A549 treated with AZD2906 at 1 μM for 4 hours (cell line): ENCODE measurements around the gene RPL14. TPM values are rescaled to one million over a fixed set of nuclear protein-coding genes. Genes with fewer than 3 reads are reported as not detected.

Source experiments
- total RNA-seq: library from RNA; stranded (reverse); fragments of 200-300 nt; extraction: Qiagen RNA extraction; gene quantifications from 5 replicates; pipeline ENCODE4 v1.2.3, GENCODE V29; 2022

The RPL14 gene
- 682 to 770 TPM (median 732 TPM) in 5 replicates for total RNA-seq

DNA sequence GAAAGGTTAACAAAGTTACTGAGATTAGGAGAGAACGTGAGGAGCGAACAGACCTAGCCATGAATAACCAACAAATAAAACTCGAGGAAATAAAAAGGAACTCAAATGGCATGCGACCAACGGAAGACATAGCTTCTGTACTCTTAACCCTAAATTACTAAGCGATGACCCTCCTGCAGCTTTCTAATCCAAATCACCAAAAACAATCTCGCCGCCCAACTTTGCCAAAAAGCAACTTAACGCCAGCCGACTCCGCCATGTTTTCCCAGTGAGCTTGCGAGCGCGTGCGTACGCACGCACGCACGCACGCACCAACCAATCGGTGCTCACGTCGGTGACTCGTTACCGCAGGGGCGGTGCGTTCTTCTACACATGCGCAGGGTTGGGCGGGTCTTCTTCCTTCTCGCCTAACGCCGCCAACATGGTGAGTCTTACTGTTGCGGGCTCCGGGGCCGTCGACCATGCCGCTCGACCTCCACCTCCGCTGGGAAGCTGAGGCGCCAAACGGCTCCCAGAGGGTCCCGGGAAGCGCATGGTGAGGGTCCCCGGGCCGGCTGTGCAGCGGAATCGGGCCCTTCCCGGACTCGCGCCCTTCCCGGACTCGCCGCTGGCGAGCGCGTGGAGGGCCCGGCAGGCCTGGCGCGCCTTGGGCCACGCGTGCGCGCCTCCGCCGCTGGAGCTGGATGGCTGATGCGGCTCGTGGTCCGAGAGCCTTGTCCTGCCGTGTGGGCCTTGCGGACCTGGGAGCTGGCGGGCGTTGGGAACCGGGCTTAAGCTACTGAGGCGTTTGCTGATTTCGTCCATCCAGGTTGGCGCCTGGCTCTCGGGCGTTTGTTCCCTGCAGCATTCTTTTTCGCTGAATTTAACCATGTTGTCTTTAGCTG, at the start of gene RPL14:
Gene RPL14 (plus strand): TSS at position 400 of the 884 bp plus-strand sequence. CDS start 133 bp downstream, at position 533.

DNA sequence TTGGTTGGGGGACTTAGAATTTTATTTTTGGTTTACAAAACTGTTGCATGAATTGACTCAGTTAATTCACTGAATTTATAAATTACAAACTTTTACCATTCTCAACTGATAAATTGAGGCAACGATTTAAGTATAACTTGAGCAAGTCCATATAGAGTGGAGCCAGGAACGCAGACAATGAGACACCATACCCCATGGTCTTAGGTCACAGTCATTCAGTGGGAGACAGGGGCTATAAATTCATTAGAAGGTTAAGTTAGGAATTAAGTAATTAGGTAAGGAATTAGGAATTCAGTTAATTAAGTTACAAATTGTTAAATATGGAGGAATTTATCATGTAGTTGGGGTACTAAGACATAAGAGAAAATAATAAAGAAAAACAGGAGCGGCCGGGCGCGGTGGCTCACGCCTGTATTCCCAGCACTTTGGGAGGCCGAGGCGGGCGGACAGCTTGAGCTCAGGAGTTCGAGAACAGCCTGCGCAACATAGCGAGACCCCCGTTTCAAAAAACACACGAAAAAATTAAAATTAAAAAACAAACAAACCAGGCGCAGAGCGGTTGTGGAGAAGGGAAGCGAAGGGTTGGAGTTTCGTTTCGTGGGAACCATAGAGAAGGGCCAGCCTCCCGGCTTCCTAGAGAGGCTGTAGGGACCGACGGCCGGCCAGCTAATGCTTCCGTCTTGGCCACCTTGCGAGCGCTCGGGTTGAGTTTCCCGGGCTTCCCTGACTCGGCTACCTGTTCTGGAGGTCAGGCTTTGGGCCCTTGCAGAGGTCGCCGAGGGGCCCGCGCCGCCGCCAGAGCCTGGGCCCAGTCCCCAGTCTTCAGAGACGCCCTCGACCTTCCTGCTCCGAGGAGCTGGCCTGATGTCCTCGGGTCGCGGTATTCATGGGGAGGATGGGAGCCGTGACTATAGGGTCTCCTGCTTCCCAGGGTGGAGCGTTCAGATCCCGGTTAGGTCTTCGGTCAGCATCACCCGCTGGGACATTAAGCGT, 19.6 kb downstream of the RPL14 start, which contains the start of gene ZNF619:
Gene ZNF619 (plus strand): TSS at position 645 of the 993 bp plus-strand sequence. CDS start 858 bp downstream, outside the sequence.

DNA sequence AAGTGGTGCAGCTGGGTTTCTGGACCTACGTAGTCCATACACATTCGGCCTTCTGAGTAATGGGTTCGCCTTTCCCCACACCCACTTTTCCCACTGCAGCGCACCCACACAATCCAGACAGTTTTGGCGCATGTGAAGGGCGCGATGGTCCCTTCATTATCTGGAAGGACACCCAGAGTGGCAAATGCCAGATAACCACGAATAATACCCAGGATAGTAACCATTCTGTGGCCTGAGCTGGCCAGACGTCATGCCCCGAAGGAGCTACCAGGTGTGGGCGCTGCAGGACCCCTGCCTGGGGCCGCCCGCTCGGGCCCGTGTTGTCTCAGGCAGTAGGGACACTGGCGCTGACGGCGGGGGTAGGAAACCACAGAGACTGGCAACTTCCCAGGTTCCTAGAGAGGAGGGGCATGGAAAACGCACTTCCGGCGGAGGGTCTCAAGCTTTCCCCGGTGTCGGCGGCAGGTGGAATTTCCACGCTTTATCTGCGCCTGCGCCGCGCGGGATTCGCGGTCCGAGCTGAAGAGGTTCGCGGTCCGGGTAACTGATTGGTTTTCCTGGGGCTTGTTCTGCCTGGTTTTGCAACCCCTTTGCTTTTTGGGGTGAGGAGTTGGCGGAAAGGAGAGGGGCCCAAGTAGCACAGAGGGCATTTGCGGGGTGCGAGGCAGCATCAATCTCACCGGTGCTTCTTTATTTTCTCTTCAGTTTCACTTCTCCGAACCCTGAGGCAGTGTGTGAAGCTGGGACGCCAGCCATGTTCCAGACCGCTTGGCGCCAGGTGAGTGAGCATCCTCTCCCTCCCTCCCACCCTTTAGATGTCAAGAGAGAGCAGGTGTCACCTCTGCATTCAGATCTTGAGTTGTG, 48.7 kb downstream of the RPL14 start, which contains the start of gene ZNF620:
Gene ZNF620 (plus strand): TSS at position 441 of the 864 bp plus-strand sequence. CDS start 314 bp downstream, at position 755.

Other genes with a start within 250 kb of the RPL14 start
- gene EIF1B, start 147.6 kb upstream of the RPL14 start, total RNA-seq: 51.7 to 61.8 TPM (median 58.4 TPM) in 5 replicates
- 0.03 TPM in 2 of 5 replicates, not detected in the others for gene ENTPD3, start 70.2 kb upstream of the RPL14 start, total RNA-seq
- 1.6 to 2.1 TPM (median 1.9 TPM) in 5 replicates for gene ZNF619, start 19.8 kb downstream of the RPL14 start, total RNA-seq
- gene ZNF620, start 48.7 kb downstream of the RPL14 start, total RNA-seq: 1.4 to 2.1 TPM (median 1.8 TPM) in 5 replicates
- 5.9 to 7.4 TPM (median 6.8 TPM) in 5 replicates for gene ZNF621, start 67.6 kb downstream of the RPL14 start, total RNA-seq